ENCODE data around the gene ABHD5.

- TF ChIP-seq CTCF (IDR thresholded peaks at IDR 0.05; ENCODE audit: low read length) (no peak), EZH2 (IDR thresholded peaks at IDR 0.05; ENCODE audit: borderline replicate concordance, low read length) (no peak)
Measured at GRCh38 chr3:43748645-43749044, 57.9 kb downstream of the ABHD5 start.

All from OCI-LY1 (cell line).